Gastroesophageal sphincter (tissue), 4 donors: ENCODE results near the gene HPS4. TPM values are rescaled to one million over a fixed set of nuclear protein-coding genes. Genes with fewer than 3 reads are reported as not detected.

ENCODE experiments used
- ATAC-seq: fragments of 150-250 bp; one replicate; pipeline ENCODE4 v1.9.1; 2016; ENCODE audit warnings: mild to moderate bottlenecking, moderate library complexity
- H3K27ac ChIP-seq, 4 donors: fragments of 200-600 bp; sonication (generic) in 3 of 4; 1 replicate in 3 of 4; 2 replicates in 1 of 4; pipeline ENCODE4 v1.5.1; 2016 to 2019
- H3K27me3 ChIP-seq: fragments of 200-600 bp; sonication (generic); one replicate; pipeline ENCODE4 v1.5.1; 2019
- H3K36me3 ChIP-seq, 2 donors: fragments of 200-600 bp; sonication (generic); one replicate each; pipeline ENCODE4 v1.5.1; 2019; ENCODE audit warnings: control low read depth in 1 of 2
- H3K4me1 ChIP-seq, 3 donors: fragments of 200-600 bp; sonication (generic); 1 replicate in 2 of 3; 2 replicates in 1 of 3; pipeline ENCODE4 v1.5.1; 2016 to 2019; ENCODE audit warnings: control low read depth in 2 of 3
- H3K4me3 ChIP-seq, 2 donors: fragments of 200-600 bp; sonication (generic); one replicate each; pipeline ENCODE4 v1.5.1; 2019; ENCODE audit warnings: mild to moderate bottlenecking in 1 of 2, moderate library complexity in 1 of 2
- H3K9me3 ChIP-seq, 3 donors: fragments of 200-600 bp; sonication (generic); one replicate each; pipeline ENCODE4 v1.5.1; 2017 to 2019; ENCODE audit warnings: control low read depth in 2 of 3
- CTCF ChIP-seq, 4 experiments: fragments of 200-600 bp in 2 of 4; fragments of 450-650 bp in 2 of 4; sonication (generic) in 1 of 4; IDR thresholded peaks; one replicate each; pipeline ENCODE4 v1.5.1; 2017 to 2019; ENCODE audit warnings: antibody characterized with exemption in 4 of 4, mild to moderate bottlenecking in 2 of 4, moderate library complexity in 2 of 4
- EP300 ChIP-seq: sonication (generic); formaldehyde crosslinking; IDR thresholded peaks from one replicate; pipeline ENCODE4 v1.6.1; 2017; ENCODE audit warnings: antibody characterized with exemption, mild to moderate bottlenecking
- POLR2A ChIP-seq, 2 donors: fragments of 450-650 bp; IDR thresholded peaks; one replicate each; pipeline ENCODE4 v1.6.1; 2017; ENCODE audit warnings: antibody characterized with exemption in 2 of 2, mild to moderate bottlenecking in 2 of 2, moderate library complexity in 1 of 2
- POLR2AphosphoS5 ChIP-seq: sonication (generic); formaldehyde crosslinking; IDR thresholded peaks from one replicate; pipeline ENCODE4 v1.6.1; 2017; ENCODE audit warnings: antibody characterized with exemption
- WGBS, 2 donors: methylation state at CpG; one replicate each; pipeline ENCODE4 v1.1.5; 2018; ENCODE audit warnings: low coverage in 1 of 2; 5-methylcytosine and 5-hydroxymethylcytosine counted together
- total RNA-seq, 4 donors: library from RNA; depleted of rRNA; stranded (reverse); fragments of >200 nt; gene quantifications; one replicate each; pipeline ENCODE4 v1.1.0, GENCODE V29; 2016

HPS4 gene
- total RNA-seq, 4 donors from 2014 or later: 11.2 to 34.7 (median 20.3) TPM

GRCh38 chr22:26496456-26496855 lies 12.9 kb upstream of the HPS4 start:
- no peak overlapping the region for H3K4me3 ChIP-seq
- H3K27me3 ChIP-seq: no peaks in the 10 kb centered on the region
- H3K27ac ChIP-seq: no peak overlapping the region
- no peaks in the 10 kb centered on the region for H3K4me1 ChIP-seq
- H3K9me3 ChIP-seq: no peaks in the 10 kb centered on the region
- ATAC-seq: no peak
- H3K36me3 ChIP-seq: peaks cover 0 to 100% of the 10 kb centered on the region in 2 donors
- TF ChIP-seq POLR2AphosphoS5 (no peak), CTCF (IDR thresholded peaks at IDR 0.05) (no peak), EP300 (no peak), POLR2A (IDR thresholded peaks at IDR 0.05) (no peak)
- 92% methylated on average over 4 of the region's 4 CpGs; no CpG with 5 or more reads in 1 of the 2 donors for WGBS, 2 donors

- Histone ChIP-seq H3K36me3 (peaks cover 0 to 100% of the 10 kb centered on the region in 2 donors), H3K4me3 (no peak overlapping the region), H3K4me1 (no peaks in the 10 kb centered on the region), H3K27ac (peak overlapping the region in 1 of 4 donors; percentile 5), H3K27me3 (no peaks in the 10 kb centered on the region), H3K9me3 (no peaks in the 10 kb centered on the region)
- TF ChIP-seq EP300: no peak
- TF ChIP-seq CTCF (IDR thresholded peaks at IDR 0.05): no peak
- TF ChIP-seq POLR2AphosphoS5: no peak
- no peak for TF ChIP-seq POLR2A (IDR thresholded peaks at IDR 0.05)
- ATAC-seq: no peak
Observed at GRCh38 chr22:26494506-26494905, 10.9 kb upstream of the HPS4 start.

- no peak for ATAC-seq
Observed at GRCh38 chr22:26492220-26492619, 8.6 kb upstream of the HPS4 start.

GRCh38 chr22:26489447-26490036 lies 6.0 kb upstream of the HPS4 start:
- no peak for ATAC-seq
- H3K27ac ChIP-seq: no peak overlapping the region
- no peak for TF ChIP-seq POLR2A (IDR thresholded peaks at IDR 0.05)
- no peak for TF ChIP-seq POLR2AphosphoS5
- H3K4me3 ChIP-seq: no peak overlapping the region
- 67 to 77% methylated on average over 4 of the region's 4 CpGs for WGBS, 2 donors
- H3K9me3 ChIP-seq: no peaks in the 10 kb centered on the region
- H3K27me3 ChIP-seq: no peaks in the 10 kb centered on the region
- peaks cover 0 to 80% of the 10 kb centered on the region in 2 donors for H3K36me3 ChIP-seq
- H3K4me1 ChIP-seq: peaks cover 4 to 20% (median 7%) of the 10 kb centered on the region in 3 donors

More at GRCh38 chr22:26492220-26492619, 8.6 kb upstream of the HPS4 start:
- no peaks in the 10 kb centered on the region for H3K9me3 ChIP-seq
- H3K36me3 ChIP-seq: peaks cover 0 to 100% of the 10 kb centered on the region in 2 donors
- WGBS, 2 donors: 63 to 75% methylated on average over 2 of the region's 9 CpGs
- H3K27me3 ChIP-seq: no peaks in the 10 kb centered on the region
- no peak overlapping the region for H3K27ac ChIP-seq
- H3K4me3 ChIP-seq: no peak overlapping the region
- no peak for TF ChIP-seq POLR2AphosphoS5
- TF ChIP-seq CTCF (IDR thresholded peaks at IDR 0.05): no peak
- TF ChIP-seq POLR2A (IDR thresholded peaks at IDR 0.05): no peak
- no peak for TF ChIP-seq EP300
- no peaks in the 10 kb centered on the region for H3K4me1 ChIP-seq

GRCh38 chr22:26487996-26488395 lies 4.4 kb upstream of the HPS4 start:
- Histone ChIP-seq H3K4me3 (no peak overlapping the region), H3K36me3 (peaks cover 0 to 64% of the 10 kb centered on the region in 2 donors), H3K27me3 (no peaks in the 10 kb centered on the region), H3K4me1 (peaks cover 7 to 28% (median 13%) of the 10 kb centered on the region in 3 donors), H3K9me3 (no peaks in the 10 kb centered on the region), H3K27ac (no peak overlapping the region)
- TF ChIP-seq EP300 (no peak), POLR2A (IDR thresholded peaks at IDR 0.05) (no peak), POLR2AphosphoS5 (no peak), CTCF (IDR thresholded peaks at IDR 0.05) (no peak)
- no peak for ATAC-seq
- 30 to 40% methylated on average over 2 of the region's 3 CpGs for WGBS, 2 donors
